IPS-15b (cell line): Measurements from ENCODE around the gene MED17.

Experiments
- H3K27me3 ChIP-seq: one replicate; pipeline ENCODE4 v1.6.1; 2013; ENCODE audit warnings: low read length; ENCODE audit not compliant: control insufficient read depth, insufficient read depth
- H3K36me3 ChIP-seq: one replicate; pipeline ENCODE4 v1.6.1; 2013; ENCODE audit warnings: low read length; ENCODE audit not compliant: control insufficient read depth, insufficient read depth
- H3K4me1 ChIP-seq: one replicate; pipeline ENCODE4 v1.6.1; 2013; ENCODE audit warnings: mild to moderate bottlenecking, low read length; ENCODE audit not compliant: control insufficient read depth, insufficient read depth
- H3K4me3 ChIP-seq: one replicate; pipeline ENCODE4 v1.5.1; 2013; ENCODE audit warnings: low read depth, low read length
- H3K9ac ChIP-seq: one replicate; pipeline ENCODE4 v1.6.1; 2013; ENCODE audit warnings: low read depth, mild to moderate bottlenecking, low read length
- H3K9me3 ChIP-seq: one replicate; pipeline ENCODE4 v1.6.1; 2013; ENCODE audit warnings: mild to moderate bottlenecking, low read length; ENCODE audit not compliant: control insufficient read depth, insufficient read depth

The MED17 gene

DNA sequence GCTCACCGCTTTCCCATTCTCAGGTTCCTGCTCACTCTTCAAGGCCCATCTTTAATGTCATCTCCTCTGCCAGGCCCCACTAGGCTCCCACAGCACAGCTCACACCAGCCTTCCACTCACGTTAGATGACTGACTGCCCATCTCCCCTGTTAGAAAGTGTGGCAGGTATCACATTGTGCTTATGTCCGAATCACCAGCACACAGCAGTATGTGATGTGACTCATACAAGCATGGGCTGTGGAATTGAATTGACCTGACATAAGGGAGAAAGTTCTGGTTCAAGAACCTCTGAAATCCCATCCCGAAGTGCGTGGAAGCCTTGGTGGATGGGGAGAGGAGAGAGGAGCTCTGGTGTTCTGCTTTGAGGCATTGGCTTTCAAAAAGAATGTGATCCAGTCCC, 59.8 kb downstream of the MED17 start:
- no peaks in the 10 kb centered on the region for H3K4me1 ChIP-seq
- H3K36me3 ChIP-seq: no peaks in the 10 kb centered on the region
- H3K4me3 ChIP-seq: no peak overlapping the region
- H3K9ac ChIP-seq: no peak overlapping the region
- H3K27me3 ChIP-seq: no peaks in the 10 kb centered on the region
- H3K9me3 ChIP-seq: no peaks in the 10 kb centered on the region

DNA sequence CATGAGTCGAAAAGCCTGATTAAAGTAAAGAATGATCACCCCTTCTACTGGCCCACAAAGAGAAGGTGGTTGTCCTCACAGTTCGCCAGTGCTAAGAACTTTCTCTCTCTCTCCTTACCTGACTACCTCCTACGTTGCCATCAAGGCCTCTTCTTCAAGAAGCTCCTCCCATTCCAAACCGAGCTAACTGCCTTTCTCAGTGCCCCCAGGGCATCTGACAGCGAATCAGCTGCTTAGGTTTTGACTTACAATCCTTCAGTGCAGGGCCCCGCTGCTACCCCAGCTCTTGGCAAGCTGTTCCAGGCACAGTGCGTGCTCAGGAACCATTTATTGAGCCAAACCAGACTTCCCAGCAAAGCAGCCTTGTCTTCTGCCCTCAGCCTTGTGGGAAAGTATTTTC, 60.5 kb downstream of the MED17 start:
- H3K9me3 ChIP-seq: no peaks in the 10 kb centered on the region
- no peak overlapping the region for H3K9ac ChIP-seq
- H3K4me1 ChIP-seq: no peaks in the 10 kb centered on the region
- no peaks in the 10 kb centered on the region for H3K27me3 ChIP-seq
- no peak overlapping the region for H3K4me3 ChIP-seq
- H3K36me3 ChIP-seq: no peaks in the 10 kb centered on the region

DNA sequence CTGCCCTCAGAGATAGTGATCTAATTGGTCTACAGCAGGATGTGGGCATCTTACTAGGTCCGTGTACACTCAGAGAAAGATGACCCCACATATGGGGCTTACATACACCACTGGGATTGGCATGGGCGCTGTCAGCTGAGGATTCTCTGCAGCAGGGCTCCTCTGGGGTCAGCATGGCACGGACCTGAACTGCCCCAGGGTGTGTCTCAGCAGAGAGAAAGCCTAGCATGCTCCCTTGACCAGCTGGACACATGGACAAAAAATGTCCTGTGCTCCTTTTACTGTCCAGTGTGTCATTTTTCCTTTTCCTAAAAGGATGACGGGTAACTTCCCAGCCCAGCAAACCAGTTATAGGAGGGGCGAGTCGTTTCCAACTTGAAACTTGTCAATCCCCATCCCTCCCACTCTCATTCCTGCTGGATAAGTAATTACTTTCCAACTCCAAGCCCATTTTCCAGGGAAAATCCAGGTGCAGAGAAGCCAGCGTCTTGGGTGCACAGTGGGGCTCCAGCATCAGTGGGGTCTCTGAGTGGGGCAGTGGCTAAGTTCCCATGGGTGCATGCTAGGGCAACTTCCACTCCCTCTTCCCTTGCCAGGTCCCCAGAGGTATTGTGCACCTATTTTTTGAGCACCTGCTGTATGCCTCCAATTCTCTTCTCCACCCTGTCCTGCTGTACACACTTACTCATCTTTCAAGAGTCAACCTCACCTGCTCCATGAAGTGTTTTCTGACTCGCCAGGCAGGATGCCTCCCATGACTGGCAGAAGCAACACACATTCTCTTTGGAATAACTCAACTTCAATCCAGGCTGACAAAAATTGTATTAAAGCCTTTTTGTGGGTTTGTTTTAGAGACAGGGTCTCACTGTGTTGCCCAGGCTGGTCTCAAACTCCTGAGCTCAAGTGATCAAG, 61.4 kb downstream of the MED17 start:
- Histone ChIP-seq H3K4me1 (no peaks in the 10 kb centered on the region), H3K9me3 (no peaks in the 10 kb centered on the region), H3K4me3 (no peak overlapping the region)

DNA sequence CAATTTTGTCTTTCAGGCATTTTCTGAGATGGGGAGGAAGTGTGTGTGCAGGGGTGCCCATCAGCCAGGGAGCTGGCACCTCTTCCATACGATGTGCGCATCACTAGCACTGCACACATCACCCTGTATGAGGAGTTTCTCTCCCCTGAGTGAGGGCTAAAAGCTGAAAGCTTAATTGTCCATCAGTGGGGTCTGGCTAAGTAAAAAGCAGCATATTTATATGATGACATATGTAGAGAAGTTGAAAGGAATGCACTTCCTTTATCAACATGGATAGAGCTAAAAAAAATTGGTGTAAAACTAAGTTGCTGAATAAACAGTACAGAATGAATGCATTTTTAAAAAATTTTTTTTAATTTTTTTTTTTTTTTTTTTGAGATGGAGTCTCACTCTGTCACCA, 62.3 kb downstream of the MED17 start:
- H3K27me3 ChIP-seq: no peaks in the 10 kb centered on the region
- no peak overlapping the region for H3K9ac ChIP-seq
- no peak overlapping the region for H3K4me3 ChIP-seq
- H3K4me1 ChIP-seq: no peaks in the 10 kb centered on the region
- H3K9me3 ChIP-seq: no peaks in the 10 kb centered on the region
- H3K36me3 ChIP-seq: no peaks in the 10 kb centered on the region

More for the DNA sequence above, 61.4 kb downstream of the MED17 start:
- Histone ChIP-seq H3K27me3 (no peaks in the 10 kb centered on the region), H3K36me3 (no peaks in the 10 kb centered on the region), H3K9ac (no peak overlapping the region)

DNA sequence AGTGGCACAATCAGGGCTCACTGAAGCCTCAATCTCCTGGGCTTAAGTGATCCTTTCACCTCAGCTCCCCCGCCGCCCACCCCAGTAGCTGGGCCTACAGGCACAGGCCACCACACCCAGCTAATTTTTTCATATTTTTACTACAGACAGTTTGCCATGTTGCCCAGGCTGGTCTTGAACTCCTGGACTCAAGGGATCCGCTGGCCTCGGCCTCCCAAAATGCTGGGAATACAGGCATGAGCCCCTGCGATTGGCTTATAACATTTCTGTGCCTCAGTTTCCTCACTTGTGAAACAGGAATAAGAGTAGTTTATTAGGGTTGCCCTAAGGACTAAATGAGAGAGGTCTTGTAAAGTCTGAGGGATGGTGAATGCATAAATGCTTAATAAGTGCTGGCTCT, 65.1 kb downstream of the MED17 start:
- Histone ChIP-seq H3K9me3 (no peaks in the 10 kb centered on the region), H3K27me3 (no peaks in the 10 kb centered on the region), H3K9ac (no peak overlapping the region), H3K36me3 (no peaks in the 10 kb centered on the region), H3K4me3 (no peak overlapping the region), H3K4me1 (no peaks in the 10 kb centered on the region)

DNA sequence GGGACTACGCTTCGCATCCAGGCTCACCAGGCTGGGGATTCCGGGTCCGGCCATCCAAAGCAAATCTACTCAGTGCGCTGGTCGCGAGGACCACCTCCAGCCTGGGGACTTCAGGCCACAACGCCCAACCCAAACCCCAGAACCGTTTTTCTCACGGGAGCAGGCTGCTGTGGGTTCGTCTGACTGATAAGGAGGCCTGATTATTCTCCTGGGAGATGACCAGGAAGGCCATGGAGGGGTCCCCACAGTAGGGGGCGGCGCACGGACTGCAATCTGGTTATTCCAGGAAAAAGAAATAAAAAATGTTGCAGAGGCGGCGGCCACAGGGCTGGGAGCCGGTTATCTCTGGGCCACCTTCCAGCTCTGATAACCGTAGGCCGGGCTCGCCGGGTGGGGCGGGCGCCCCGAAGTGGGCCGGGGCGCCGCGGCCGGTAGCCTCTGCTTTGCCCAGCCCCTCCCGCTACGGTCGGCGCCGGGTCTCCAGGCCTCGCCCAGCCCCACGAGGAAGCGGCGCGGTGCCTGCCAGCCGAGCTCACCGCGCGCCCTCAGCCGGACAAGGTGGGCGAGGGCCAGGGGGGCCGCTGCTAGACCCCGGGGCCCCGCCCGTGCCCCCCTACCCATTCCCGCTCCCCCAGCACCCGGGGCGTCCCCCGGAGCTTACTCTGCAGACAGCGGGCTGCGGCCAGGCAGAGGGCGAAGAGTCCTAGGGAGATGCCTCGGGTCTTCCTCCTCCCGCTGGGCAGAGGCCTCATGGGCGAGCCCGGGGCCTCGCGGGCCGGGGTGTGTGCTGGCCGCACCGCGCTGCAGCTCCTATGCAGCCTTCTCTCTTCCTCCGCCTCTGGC, 65.9 kb downstream of the MED17 start:
- H3K9ac ChIP-seq: no peak overlapping the region
- H3K27me3 ChIP-seq: no peaks in the 10 kb centered on the region
- no peaks in the 10 kb centered on the region for H3K36me3 ChIP-seq
- no peaks in the 10 kb centered on the region for H3K4me1 ChIP-seq
- no peaks in the 10 kb centered on the region for H3K9me3 ChIP-seq
- no peak overlapping the region for H3K4me3 ChIP-seq

DNA sequence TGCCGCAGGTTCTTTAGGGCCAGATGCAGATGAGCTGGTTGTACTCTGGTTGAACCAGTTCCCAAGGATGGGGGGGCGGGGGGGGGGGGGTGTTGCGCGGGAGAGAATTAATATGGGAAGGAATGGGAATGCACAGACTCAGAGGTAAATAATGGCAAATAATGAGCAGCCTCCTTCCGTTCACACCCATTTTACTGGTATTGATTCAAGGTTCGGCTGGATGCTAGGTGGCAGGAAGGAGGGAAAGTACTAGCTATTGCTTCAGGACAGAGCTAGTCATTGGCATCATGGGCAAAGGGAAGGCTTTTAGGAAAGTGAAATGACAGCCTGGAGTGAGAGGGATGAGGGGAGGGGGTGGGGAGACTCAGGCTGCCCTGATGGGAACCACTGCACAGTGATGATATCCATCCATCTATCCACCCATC, 66.5 kb downstream of the MED17 start, which contains the start of gene VSTM5:
VSTM5 (minus strand) TSS at position 25 of the 425 bp plus-strand sequence. CDS start 116 bp downstream, outside the sequence.
- Histone ChIP-seq H3K4me1 (peaks cover 3% of the 10 kb centered on the region), H3K9ac (no peak within 1 kb of the TSS), H3K36me3 (no peaks in the 10 kb centered on the region), H3K9me3 (no peaks in the 10 kb centered on the region), H3K4me3 (no peak within 1 kb of the TSS), H3K27me3 (no peaks in the 10 kb centered on the region)

DNA sequence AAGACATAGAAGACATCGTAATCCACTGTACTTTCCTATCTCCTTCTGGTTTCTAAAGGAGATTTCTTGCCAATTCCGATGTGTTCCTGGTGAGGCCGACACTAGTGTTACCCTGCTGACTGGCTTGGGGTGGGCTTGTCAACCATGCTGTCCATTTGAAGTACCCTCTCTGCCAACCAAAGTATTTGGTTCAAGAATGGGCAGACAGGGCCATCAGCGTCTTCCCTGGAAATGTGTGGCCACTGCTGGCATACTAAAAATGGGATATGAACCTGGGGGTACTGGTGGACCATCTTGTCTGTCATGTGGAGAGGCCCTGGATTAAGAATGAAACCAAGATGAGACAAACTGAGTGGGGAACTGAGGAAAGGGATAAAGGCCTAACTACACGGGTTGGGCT, 68.2 kb downstream of the MED17 start:
- H3K9me3 ChIP-seq: no peaks in the 10 kb centered on the region
- H3K4me1 ChIP-seq: peaks cover 8% of the 10 kb centered on the region
- no peaks in the 10 kb centered on the region for H3K36me3 ChIP-seq
- no peak overlapping the region for H3K4me3 ChIP-seq
- H3K9ac ChIP-seq: no peak overlapping the region
- no peaks in the 10 kb centered on the region for H3K27me3 ChIP-seq

DNA sequence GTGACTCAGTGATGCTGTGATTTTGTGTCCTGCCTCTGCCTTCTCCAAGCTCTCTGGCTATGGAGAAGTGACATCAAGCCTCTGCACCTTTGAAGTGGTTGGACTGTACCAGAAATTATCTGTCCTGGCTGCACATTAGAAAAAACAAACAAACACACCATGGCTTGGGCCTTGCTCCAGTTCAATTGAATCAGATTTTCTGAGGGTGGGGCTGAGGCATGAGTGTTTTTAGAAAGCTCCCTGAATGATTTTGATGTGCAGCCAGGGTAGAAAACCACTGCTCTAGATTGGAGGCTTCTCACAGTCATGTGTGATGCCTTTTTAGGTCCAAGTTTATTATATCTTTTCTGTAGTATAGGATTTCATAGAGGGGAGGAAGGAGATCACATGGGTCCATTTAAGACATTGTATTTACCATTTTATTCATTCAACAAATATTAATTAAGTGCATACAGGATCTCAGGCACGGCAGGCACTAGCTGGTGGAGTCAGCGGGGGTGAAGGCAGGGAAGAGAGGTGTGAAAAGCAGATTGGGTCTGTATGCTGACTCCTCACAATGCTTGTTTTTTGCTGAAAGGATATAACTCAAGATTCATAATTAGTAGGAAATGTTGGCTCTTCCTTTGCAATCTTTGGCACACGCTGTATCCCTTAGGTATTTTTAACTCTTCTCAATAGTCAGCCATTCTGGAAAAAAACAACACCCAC, 73.5 kb downstream of the MED17 start:
- H3K4me1 ChIP-seq: peaks cover 9% of the 10 kb centered on the region
- H3K27me3 ChIP-seq: no peaks in the 10 kb centered on the region
- no peaks in the 10 kb centered on the region for H3K9me3 ChIP-seq
- H3K36me3 ChIP-seq: no peaks in the 10 kb centered on the region
- H3K9ac ChIP-seq: no peak overlapping the region
- H3K4me3 ChIP-seq: no peak overlapping the region

DNA sequence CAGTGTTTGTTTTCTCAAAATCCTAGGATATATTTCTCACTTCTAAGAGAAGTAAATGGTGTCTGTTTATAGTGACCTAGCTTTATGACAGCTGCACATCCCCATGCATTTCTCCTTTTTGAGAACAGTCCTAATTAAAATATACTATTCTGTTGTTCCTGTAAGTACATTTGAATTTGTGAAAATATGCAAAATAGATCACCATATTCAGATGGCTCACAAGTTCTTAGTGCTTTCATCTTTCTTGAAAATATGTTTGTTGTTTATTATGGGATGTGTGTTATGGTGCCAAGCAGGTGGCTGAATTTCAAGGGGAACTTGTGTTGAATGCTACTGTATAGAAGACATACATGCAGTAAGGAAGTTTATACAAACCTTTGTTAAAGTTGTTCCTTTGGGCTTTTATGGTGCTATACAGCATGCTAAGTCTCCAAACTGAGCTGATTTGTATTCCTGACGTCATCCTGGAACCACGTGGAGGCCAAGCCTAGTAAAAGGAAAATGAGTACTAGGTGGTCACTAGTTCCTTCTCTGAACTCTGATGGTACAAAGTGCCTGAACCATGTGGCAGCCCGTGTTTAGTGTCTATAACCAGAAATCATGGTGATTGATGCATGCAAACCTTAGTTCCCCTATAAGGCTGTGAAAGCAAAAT, 74.2 kb downstream of the MED17 start:
- no peaks in the 10 kb centered on the region for H3K36me3 ChIP-seq
- peaks cover 9% of the 10 kb centered on the region for H3K4me1 ChIP-seq
- no peaks in the 10 kb centered on the region for H3K9me3 ChIP-seq
- H3K4me3 ChIP-seq: no peak overlapping the region
- H3K9ac ChIP-seq: no peak overlapping the region
- no peaks in the 10 kb centered on the region for H3K27me3 ChIP-seq

DNA sequence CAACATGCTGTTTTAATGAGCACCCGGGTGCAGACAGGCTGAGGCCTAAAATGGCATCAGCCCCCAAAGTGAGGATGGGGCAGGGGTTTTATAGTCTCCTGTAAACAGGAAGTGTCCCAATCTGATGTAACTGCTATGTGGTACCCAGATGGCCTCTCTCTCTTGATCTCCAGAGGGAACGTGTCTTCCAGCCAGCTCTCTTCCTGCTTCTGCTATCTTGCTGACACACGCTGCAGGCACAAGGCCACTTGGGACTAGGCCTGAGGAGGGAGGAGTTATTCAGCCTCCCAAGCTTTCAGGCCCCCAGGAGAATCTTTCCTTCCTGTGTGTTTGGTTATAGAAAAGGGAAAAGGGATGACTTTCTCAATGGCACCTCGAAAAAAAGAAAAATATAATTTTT, 77.7 kb downstream of the MED17 start:
- Histone ChIP-seq H3K36me3 (no peaks in the 10 kb centered on the region), H3K9me3 (no peaks in the 10 kb centered on the region), H3K27me3 (no peaks in the 10 kb centered on the region)

More for the DNA sequence above, 77.7 kb downstream of the MED17 start:
- Histone ChIP-seq H3K4me1 (peaks cover 2% of the 10 kb centered on the region), H3K4me3 (no peak overlapping the region), H3K9ac (no peak overlapping the region)
